Activated T-helper 2 cell treated with anti-CD3 and anti-CD28 coated beads, Interferon-gamma antibody, Interleukin-2, Interleukin-4, amounts not matched to agents 10 μg/mL and 5 μg/mL and 100 μg/mL, durations not matched to agents 14 hours and 24 hours and 36 hours (primary cell): Measurements from ENCODE around the gene CSNK2A1. TPM values are rescaled to one million over a fixed set of nuclear protein-coding genes. Genes with fewer than 3 reads are reported as not detected.

Experiments
- DNase-seq: peaks from one replicate; pipeline ENCODE4 v3.0.0; 2021; ENCODE audit warnings: low spot score
- H3K27ac Mint-ChIP-seq: one replicate; pipeline ENCODE4 v1.8.0; 2021; ENCODE audit warnings: mixed read lengths
- H3K27me3 Mint-ChIP-seq: one replicate; pipeline ENCODE4 v1.8.0; 2021; ENCODE audit warnings: low read depth, mixed read lengths
- H3K36me3 Mint-ChIP-seq: one replicate; pipeline ENCODE4 v1.8.0; 2021; ENCODE audit warnings: low read depth, mixed read lengths
- H3K4me1 Mint-ChIP-seq: one replicate; pipeline ENCODE4 v1.8.0; 2021; ENCODE audit warnings: low read depth, mixed read lengths
- H3K4me3 Mint-ChIP-seq: one replicate; pipeline ENCODE4 v1.8.0; 2021; ENCODE audit warnings: low read depth, mild to moderate bottlenecking, moderate library complexity, mixed read lengths
- H3K9me3 Mint-ChIP-seq: one replicate; pipeline ENCODE4 v1.8.0; 2021; ENCODE audit warnings: mixed read lengths
- intact Hi-C: fragments of 100-400 bp; cut with micrococcal nuclease; formaldehyde crosslinking; loops from one replicate; pipeline ENCODE4 v1.15.1; 2023
- total RNA-seq: library from RNA; stranded (reverse); gene quantifications from 2 replicates; pipeline ENCODE4 v1.2.3, GENCODE V29; 2022

CSNK2A1 gene
- total RNA-seq, 1 donor from 2014 or later, result 169 TPM

DNA sequence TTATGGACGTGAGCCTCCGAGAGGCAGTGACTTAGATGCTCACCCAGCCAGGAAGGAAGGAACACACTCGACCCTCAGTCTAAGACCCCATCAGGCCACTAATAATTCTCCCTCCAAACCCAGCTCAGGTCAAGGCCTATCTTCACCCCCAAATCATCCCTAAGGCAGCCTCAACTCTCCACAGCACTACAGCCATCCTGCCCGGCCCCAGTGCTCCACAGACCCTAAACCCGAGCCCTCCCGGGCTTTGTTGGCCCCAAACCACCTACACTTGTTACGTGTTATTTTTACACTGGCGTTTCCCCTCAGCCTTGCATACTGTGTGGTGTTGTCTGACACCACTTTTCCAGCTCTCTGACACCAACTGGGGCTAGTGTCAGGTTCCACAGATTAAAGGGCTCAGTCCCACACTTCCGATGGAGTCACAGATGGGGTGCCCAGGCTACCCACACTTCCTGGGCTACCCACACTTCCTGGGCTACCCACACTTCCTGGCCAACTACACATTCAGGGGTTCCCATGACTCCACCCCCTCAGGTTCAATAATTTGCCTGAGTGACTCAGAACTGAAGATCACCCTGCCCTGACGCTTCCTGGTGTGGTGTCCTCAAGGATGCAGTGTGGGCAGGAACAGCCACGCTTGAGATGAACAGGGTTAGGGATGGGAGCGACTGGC lies 110.2 kb downstream of the CSNK2A1 start:
- Mint-ChIP-seq H3K4me1 (peaks cover 54% of the 10 kb centered on the region), H3K27me3 (no peaks in the 10 kb centered on the region), H3K9me3 (no peaks in the 10 kb centered on the region), H3K36me3 (peaks cover 86% of the 10 kb centered on the region), H3K27ac (peak overlapping the region; percentile 96), H3K4me3 (peak overlapping the region; percentile 58)
- DNase-seq, result peak; percentile 45
- intact Hi-C loops, result loop anchor here (1.0 to 2.0 kb wide), 3 partner anchors 25 to 196 kb away; partner anchors contain the start of gene RBCK1

DNA sequence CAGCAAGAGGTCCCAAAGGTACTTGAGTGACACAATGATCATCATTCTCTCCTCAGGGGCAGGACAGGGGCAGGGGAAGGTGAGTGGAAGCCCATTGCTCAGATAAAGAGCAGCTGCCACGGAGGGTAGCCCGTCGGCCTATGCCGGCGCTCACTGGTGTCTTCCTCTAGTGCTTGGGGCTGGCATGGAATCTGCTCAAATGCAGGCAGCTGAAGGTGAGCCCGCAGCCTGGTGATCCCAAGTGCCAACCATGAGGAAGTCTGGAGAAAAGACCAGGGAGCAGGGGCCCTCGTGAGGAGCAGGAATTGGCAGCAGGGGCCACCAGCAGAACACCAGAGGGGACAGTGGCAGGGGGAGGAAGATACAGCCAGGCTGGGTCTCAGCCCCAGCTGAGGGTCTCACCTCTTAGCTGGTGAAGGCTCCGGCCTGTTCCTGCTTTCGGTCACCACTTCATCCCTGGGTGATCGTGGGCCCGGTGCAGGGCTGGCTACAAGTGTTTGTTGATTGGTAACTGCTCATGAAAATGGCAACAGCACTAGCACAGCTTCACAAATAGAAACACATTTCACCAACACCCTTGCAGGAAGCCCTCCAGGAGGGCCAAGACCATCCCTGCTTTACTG lies 110.8 kb downstream of the CSNK2A1 start:
- Mint-ChIP-seq H3K4me1 (peaks cover 48% of the 10 kb centered on the region), H3K4me3 (peak overlapping the region; percentile 58), H3K27ac (peak overlapping the region; percentile 96), H3K9me3 (no peaks in the 10 kb centered on the region), H3K36me3 (peaks cover 84% of the 10 kb centered on the region), H3K27me3 (no peaks in the 10 kb centered on the region)
- no peak for DNase-seq
- intact Hi-C loops, result loop anchor here (1.0 to 2.0 kb wide), 3 partner anchors 24 to 195 kb away; partner anchors contain the start of gene RBCK1

DNA sequence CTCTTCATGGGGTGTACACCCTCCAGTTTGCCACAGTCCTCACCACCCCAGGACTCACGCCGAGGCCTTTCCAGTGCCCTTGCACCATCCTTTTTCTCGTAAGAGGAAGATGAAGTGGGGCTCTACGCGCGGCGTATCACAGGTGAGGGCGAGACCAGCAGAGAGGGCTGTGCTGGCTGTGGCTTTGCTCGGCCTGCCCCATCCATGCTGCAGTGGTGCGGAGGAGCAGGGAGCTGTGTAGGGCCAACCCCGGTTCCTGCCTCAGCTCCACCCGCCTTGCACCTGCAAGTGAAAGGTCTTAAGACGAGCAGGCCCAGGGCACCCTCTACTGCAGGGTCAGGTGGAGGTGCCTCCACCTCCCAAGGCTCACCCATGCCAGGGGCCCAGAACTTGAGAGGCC lies 111.4 kb downstream of the CSNK2A1 start:
- Mint-ChIP-seq H3K27ac (peak overlapping the region; percentile 96), H3K4me3 (peak overlapping the region; percentile 45), H3K4me1 (peaks cover 44% of the 10 kb centered on the region), H3K36me3 (peaks cover 86% of the 10 kb centered on the region), H3K9me3 (no peaks in the 10 kb centered on the region), H3K27me3 (no peaks in the 10 kb centered on the region)
- no peak for DNase-seq
- intact Hi-C loops, result loop anchor here (2.0 kb wide), 1 partner anchor 47 kb away; no protein-coding TSS in a partner anchor

DNA sequence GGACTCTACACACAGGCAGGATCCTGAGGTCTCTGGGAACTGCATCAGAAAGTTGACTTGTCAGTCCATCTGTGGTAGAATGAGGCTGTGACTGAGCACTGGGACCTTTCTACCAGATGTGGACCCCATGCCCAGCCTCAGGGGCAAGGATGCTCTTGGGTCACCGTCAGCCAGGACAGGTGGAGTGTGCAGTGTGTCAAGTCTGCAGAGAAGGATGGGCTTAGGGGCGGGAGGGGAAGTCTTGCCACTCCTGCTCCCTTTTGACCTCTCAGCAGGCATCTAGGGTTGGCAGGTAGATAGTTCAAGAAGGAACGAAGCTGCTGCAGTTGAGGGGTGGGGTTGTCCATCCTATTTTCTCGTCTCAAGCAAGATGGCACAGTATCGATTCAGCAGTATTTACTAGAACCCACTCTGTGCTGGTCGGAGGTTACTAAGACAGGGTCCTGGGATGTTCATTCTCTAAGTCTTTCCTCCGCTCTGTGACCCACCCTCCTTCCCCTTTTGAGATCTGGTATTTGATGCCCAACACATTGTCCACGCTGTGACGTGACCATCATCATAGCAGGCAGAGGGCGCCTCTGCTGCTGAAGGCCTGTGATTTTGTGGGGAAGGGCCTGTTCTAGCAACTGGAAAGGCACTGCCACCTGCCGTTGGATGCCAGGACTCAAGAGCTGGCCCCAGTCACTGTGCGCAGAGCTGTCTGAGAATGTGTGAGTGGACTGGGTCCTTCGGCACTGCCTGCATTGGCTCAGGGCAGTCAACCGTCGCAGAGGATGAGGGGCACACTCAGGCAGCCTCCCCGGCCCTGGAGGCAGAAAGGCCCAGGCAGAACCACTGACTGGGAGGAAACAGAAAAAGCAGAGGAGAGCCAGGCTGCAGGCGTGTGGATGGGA lies 112.3 kb downstream of the CSNK2A1 start:
- H3K27ac Mint-ChIP-seq, result peak overlapping the region; percentile 86
- no peak for DNase-seq
- peak overlapping the region; percentile 58 for H3K4me3 Mint-ChIP-seq
- intact Hi-C loops, result loop anchor here (1.0 kb wide), 1 partner anchor 77 kb away; no protein-coding TSS in a partner anchor
- H3K9me3 Mint-ChIP-seq, result no peaks in the 10 kb centered on the region
- H3K4me1 Mint-ChIP-seq, result peaks cover 47% of the 10 kb centered on the region
- no peaks in the 10 kb centered on the region for H3K27me3 Mint-ChIP-seq
- H3K36me3 Mint-ChIP-seq, result peaks cover 85% of the 10 kb centered on the region

DNA sequence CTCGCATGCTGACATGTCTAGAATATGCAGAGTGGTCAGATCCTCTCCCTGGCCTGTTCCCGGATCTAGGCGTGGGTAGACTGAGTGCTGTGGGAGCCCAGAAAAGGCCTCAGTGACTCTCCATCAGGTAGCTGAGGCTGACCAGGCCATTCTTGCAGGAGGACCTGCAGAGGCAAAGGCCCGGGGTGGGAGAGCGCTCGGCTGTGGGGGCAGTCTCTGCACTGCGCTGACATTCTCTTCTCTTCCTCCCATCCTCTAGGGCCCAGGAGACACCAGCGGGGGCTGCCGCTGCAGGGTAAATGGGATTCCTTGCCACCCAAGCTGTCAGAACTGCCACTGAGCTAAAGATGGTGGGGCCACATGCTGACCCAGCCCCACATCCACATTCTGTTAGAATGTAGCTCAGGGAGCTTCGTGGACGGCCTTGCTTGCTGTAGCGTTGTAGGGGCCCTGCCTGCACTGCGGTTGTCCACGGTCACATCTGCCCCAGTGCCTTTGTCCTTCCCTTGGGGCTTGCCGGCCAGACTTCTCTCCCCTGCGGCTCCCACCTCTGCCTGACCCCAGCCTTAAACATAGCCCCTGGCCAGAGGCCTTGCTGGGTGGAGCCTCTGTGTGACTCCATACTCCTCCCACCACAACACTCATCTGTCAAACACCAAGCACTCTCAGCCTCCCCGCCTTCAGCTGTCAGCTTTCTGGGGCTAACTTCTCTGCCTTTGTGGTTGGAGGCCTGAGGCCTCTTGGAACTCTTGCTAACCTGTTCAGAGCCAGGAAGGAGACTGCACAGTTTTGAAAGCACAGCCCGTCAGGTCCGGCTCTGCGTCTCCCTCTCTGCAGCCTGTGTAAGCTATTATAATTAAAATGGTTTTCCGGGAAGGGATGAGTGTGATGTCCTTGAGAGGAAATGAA lies 113.2 kb downstream of the CSNK2A1 start:
- peak overlapping the region; percentile 23 for H3K27ac Mint-ChIP-seq
- DNase-seq, result no peak
- peaks cover 43% of the 10 kb centered on the region for H3K4me1 Mint-ChIP-seq
- H3K4me3 Mint-ChIP-seq, result no peak overlapping the region
- intact Hi-C loops, result no loop called here
- peaks cover 77% of the 10 kb centered on the region for H3K36me3 Mint-ChIP-seq
- no peaks in the 10 kb centered on the region for H3K9me3 Mint-ChIP-seq
- H3K27me3 Mint-ChIP-seq, result no peaks in the 10 kb centered on the region

DNA sequence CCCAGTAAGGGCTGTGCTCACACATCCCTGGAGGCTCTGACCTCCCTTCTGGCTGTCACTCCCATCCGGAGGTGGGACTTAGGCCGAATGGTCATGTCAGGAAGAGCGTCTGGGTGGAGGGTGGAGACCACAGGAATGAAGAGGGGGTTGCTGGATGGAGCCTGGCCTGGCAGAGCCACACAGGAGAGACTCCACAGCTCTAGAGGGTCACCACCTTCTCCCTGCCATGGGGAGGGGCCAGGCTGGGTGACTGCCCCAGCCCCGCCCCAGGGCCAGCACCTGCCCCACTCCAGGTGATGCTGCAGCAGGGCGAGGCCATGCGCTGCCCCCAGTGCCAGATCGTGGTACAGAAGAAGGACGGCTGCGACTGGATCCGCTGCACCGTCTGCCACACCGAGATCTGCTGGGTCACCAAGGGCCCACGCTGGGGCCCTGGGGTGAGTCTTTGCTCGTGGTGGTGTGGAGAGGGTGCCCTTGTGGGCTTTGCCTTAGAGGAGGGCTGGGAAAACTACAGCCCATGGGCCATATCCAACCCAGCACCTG lies 114.9 kb downstream of the CSNK2A1 start:
- Mint-ChIP-seq H3K27ac (no peak overlapping the region), H3K4me1 (peaks cover 38% of the 10 kb centered on the region), H3K36me3 (peaks cover 78% of the 10 kb centered on the region), H3K4me3 (no peak overlapping the region), H3K9me3 (no peaks in the 10 kb centered on the region), H3K27me3 (no peaks in the 10 kb centered on the region)
- no peak for DNase-seq
- intact Hi-C loops, result no loop called here

DNA sequence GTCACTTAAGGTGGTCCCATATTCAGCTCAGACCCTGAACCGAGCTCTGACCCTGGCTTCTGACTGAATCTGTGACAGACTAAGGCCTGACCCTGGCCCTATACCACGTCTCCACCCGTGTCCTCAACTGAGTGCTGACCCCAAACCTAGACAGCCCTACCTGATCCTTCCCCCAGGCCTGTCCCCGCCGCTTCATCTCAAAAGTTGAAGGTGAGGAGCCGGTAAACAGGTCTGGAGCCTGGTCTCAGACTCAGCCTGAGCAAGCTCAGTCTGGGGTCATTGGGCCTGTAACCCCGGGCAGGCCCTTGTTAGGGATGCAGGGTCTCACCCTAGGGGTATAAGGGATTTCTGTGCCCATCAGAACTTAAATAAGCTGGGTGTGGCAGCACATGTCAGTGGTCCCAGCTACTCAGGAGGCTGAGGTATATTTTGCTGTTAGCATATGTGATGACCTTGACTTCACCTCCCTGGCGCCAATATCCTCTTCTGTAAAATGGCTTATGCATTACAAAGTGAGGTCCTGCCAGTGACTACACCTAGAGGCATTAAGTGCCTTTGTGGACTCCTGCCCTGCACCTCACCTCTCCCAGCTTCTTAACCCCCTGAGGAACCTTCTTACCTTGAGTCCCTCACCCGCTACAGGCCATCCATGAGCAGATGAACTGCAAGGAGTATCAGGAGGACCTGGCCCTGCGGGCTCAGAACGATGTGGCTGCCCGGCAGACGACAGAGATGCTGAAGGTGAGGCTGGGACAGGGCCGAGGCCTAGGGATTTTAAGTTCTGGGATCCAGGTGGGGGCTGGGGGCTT lies 115.5 kb downstream of the CSNK2A1 start:
- intact Hi-C loops, result no loop called here
- Mint-ChIP-seq H3K27ac (no peak overlapping the region), H3K27me3 (no peaks in the 10 kb centered on the region), H3K36me3 (peaks cover 77% of the 10 kb centered on the region), H3K4me3 (no peak overlapping the region), H3K4me1 (peaks cover 31% of the 10 kb centered on the region), H3K9me3 (no peaks in the 10 kb centered on the region)
- DNase-seq, result no peak

DNA sequence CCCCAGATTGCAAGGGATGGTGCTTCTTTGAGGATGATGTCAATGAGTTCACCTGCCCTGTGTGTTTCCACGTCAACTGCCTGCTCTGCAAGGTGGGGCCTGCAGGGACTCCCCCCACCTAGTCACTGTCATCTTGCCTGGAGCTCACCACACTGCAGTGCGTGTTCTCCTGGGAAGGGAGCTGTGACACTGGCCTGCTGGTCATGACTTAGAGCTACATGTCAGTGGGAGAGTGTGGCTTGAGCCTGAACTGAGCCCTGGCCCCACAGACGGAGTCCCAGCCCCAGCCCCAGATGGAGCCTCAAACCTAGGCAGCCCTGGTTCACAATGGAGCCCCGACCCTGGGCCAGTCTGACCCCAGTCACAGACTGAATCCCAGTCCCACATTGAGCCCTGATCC lies 116.2 kb downstream of the CSNK2A1 start:
- intact Hi-C loops, result no loop called here
- Mint-ChIP-seq H3K27me3 (no peaks in the 10 kb centered on the region), H3K9me3 (no peaks in the 10 kb centered on the region), H3K4me1 (peaks cover 26% of the 10 kb centered on the region), H3K4me3 (no peak overlapping the region), H3K27ac (no peak overlapping the region), H3K36me3 (peaks cover 78% of the 10 kb centered on the region)
- no peak for DNase-seq

DNA sequence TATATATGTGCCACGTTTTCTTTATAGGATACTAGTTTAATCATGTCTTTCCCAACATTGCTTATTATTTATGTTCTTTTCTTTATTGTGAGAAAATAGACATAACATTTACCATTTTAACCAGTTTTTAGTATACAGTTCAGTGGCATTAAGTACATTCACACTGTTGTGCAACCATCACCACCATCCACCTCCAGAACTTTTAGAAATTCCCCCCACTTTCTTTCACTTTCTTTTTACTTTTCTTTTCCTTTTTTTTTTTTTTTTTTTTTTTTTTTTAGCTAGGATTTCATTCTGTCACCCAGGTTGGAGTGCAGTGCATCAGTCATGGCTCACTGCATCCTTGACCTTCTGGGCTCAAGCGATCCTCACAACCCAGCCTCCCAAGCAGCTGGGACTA lies 117.0 kb downstream of the CSNK2A1 start:
- intact Hi-C loops, result no loop called here
- H3K4me3 Mint-ChIP-seq, result no peak overlapping the region
- no peak overlapping the region for H3K27ac Mint-ChIP-seq
- peaks cover 23% of the 10 kb centered on the region for H3K4me1 Mint-ChIP-seq
- H3K27me3 Mint-ChIP-seq, result no peaks in the 10 kb centered on the region
- no peak for DNase-seq
- H3K36me3 Mint-ChIP-seq, result peaks cover 81% of the 10 kb centered on the region
- H3K9me3 Mint-ChIP-seq, result no peaks in the 10 kb centered on the region
